WERI-Rb-1 (cell line): ENCODE measurements around the gene ESYT1.

Experiments
- DNase-seq: peaks from one replicate; pipeline ENCODE4 v3.0.0-alpha.2; 2020
- H3K27ac ChIP-seq: fragments of 250-450 bp; sonication (Bioruptor Pico); 2 replicates; pipeline ENCODE4 v1.5.1; 2020; ENCODE audit warnings: mild to moderate bottlenecking, moderate library complexity
- H3K27me3 ChIP-seq: fragments of 250-450 bp; sonication (Bioruptor Pico); 2 replicates; pipeline ENCODE4 v1.5.1; 2021; ENCODE audit warnings: mild to moderate bottlenecking, low read depth, moderate library complexity; ENCODE audit not compliant: insufficient read depth, severe bottlenecking
- H3K36me3 ChIP-seq: fragments of 250-450 bp; sonication (Bioruptor Pico); 2 replicates; pipeline ENCODE4 v1.5.1; 2020; ENCODE audit warnings: mild to moderate bottlenecking, moderate library complexity
- H3K4me3 ChIP-seq: 2 replicates; pipeline ENCODE4 v1.5.1; 2011; ENCODE audit warnings: low read depth, mild to moderate bottlenecking, control low read depth, low read length
- H3K9me3 ChIP-seq: fragments of 250-450 bp; sonication (Bioruptor Pico); 2 replicates; pipeline ENCODE4 v1.5.1; 2021; ENCODE audit warnings: mild to moderate bottlenecking, moderate library complexity; ENCODE audit not compliant: severe bottlenecking
- TF ChIP-seq, protein P1 (sequence below): IDR thresholded peaks from 2 replicates; pipeline ENCODE4 v1.5.1; 2011; ENCODE audit warnings: low read depth, mild to moderate bottlenecking, control low read depth, inconsistent platforms, low read length

ESYT1 gene

GRCh38 chr12:56141946-56142784 lies 14.1 kb downstream of the ESYT1 start:
- TF ChIP-seq, protein P1, sequence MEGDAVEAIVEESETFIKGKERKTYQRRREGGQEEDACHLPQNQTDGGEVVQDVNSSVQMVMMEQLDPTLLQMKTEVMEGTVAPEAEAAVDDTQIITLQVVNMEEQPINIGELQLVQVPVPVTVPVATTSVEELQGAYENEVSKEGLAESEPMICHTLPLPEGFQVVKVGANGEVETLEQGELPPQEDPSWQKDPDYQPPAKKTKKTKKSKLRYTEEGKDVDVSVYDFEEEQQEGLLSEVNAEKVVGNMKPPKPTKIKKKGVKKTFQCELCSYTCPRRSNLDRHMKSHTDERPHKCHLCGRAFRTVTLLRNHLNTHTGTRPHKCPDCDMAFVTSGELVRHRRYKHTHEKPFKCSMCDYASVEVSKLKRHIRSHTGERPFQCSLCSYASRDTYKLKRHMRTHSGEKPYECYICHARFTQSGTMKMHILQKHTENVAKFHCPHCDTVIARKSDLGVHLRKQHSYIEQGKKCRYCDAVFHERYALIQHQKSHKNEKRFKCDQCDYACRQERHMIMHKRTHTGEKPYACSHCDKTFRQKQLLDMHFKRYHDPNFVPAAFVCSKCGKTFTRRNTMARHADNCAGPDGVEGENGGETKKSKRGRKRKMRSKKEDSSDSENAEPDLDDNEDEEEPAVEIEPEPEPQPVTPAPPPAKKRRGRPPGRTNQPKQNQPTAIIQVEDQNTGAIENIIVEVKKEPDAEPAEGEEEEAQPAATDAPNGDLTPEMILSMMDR = no peak
- Histone ChIP-seq H3K9me3 (no peaks in the 10 kb centered on the region), H3K27ac (no peak overlapping the region), H3K36me3 (peaks cover 59% of the 10 kb centered on the region), H3K27me3 (no peaks in the 10 kb centered on the region), H3K4me3 (no peak overlapping the region)
- DNase-seq = no peak

DNA sequence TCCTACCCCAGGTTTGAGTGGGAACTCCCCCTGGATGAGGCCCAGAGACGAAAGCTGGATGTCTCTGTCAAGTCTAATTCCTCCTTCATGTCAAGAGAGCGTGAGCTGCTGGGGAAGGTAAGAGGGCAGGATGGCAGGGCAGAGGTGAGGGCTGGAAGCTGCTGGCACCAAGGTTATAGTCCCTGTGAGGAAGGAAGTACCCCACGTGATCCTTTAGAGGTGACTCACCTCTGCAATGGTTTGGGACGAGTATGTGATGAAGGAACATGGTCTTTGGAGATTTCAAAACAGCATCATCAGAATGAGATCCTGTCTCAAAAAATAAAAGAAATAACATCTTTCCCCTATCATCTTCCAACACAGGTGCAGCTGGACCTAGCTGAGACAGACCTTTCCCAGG lies 15.2 kb downstream of the ESYT1 start:
- TF ChIP-seq, protein P1 = no peak
- H3K36me3 ChIP-seq = peaks cover 49% of the 10 kb centered on the region
- no peak overlapping the region for H3K4me3 ChIP-seq
- no peak overlapping the region for H3K27ac ChIP-seq
- no peaks in the 10 kb centered on the region for H3K9me3 ChIP-seq
- DNase-seq = no peak
- H3K27me3 ChIP-seq = no peaks in the 10 kb centered on the region

DNA sequence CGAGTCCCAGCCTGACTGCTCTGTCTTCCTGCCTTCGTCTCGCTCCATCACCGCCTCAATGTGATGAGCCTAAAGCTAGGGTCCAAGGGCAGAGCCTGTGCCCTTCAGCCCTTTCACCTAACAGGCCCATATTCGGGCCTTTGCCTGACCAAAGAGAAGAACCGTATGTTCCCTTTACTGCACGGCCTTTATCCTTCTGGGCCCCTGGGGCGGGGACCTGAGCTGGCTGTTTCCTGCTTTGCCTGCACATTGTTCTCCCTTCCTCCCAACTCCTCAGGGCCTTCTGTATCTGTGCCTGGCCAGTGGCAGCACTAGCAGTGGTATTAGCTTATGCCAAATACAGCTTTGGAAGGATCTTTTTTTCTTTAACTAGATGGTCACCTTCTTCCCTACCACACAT lies 15.8 kb downstream of the ESYT1 start:
- H3K4me3 ChIP-seq = no peak overlapping the region
- no peak overlapping the region for H3K27ac ChIP-seq
- TF ChIP-seq, protein P1 = no peak
- peaks cover 42% of the 10 kb centered on the region for H3K36me3 ChIP-seq
- no peaks in the 10 kb centered on the region for H3K9me3 ChIP-seq
- DNase-seq = no peak
- H3K27me3 ChIP-seq = no peaks in the 10 kb centered on the region

GRCh38 chr12:56145217-56145616 lies 17.1 kb downstream of the ESYT1 start:
- H3K4me3 ChIP-seq = no peak overlapping the region
- no peaks in the 10 kb centered on the region for H3K9me3 ChIP-seq
- DNase-seq = no peak
- TF ChIP-seq, protein P1 = no peak
- no peaks in the 10 kb centered on the region for H3K27me3 ChIP-seq
- peaks cover 35% of the 10 kb centered on the region for H3K36me3 ChIP-seq
- H3K27ac ChIP-seq = no peak overlapping the region

DNA sequence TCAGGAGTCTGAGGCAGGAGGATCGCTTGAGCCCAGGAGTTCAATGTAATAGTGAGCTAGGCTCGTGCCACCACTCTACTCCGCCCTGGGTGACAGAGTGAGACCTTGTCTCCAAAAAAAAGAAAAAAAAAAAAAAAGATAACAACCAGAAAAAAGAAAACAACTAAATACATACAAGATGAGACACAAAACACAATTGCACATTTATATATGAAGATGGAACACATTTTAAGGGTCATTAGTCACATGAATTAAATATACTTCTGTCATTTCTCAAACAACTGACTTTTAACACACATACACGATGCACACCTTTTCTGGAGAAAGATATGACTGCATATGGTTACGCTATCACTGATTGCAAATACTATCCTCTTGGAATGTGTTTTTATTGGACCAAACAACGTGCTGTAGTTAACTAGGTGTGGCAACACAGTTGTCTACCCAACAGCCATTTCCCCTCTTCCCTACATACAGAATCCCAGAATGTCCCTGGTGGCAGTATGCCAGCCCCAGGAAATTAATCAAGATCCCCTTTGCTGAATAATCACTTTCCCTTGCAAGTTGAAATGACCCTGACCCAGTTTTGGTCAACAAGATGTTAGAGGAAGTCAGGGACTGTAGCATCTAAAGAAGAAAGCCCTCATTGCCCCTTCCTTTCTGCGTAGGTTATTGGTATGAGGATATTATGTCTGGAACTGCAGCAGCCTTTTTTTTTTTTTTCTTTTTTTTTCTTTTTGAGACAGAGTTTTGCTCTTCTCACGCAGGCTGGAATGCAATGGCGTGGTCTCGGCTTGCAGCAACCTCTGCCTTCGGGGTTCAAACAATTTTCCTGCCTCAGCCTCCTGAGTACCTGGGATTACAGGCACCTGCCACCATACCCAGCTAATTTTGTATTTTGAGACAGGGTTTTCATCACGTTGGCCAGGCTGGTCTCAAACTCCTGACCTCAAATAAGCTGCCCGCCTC lies 18.7 kb downstream of the ESYT1 start:
- Histone ChIP-seq H3K4me3 (no peak overlapping the region), H3K36me3 (peaks cover 24% of the 10 kb centered on the region), H3K27ac (no peak overlapping the region), H3K9me3 (no peaks in the 10 kb centered on the region), H3K27me3 (no peaks in the 10 kb centered on the region)
- TF ChIP-seq, protein P1 = no peak
- DNase-seq = no peak
